Measurements from ENCODE around the gene METTL13. TPM values are rescaled to one million over a fixed set of nuclear protein-coding genes. Genes with fewer than 3 reads are reported as not detected.
A peak's percentile ranks its signal among the peaks of the same experiment; 100 is the strongest.

METTL13 gene
- total and polyA plus RNA-seq, 9 of the 15 experiments (the other 6 are each of a cell fraction or from before 2014, with no cell fraction given) = 18.9 to 78.9 (median 54.9) TPM

DNA sequence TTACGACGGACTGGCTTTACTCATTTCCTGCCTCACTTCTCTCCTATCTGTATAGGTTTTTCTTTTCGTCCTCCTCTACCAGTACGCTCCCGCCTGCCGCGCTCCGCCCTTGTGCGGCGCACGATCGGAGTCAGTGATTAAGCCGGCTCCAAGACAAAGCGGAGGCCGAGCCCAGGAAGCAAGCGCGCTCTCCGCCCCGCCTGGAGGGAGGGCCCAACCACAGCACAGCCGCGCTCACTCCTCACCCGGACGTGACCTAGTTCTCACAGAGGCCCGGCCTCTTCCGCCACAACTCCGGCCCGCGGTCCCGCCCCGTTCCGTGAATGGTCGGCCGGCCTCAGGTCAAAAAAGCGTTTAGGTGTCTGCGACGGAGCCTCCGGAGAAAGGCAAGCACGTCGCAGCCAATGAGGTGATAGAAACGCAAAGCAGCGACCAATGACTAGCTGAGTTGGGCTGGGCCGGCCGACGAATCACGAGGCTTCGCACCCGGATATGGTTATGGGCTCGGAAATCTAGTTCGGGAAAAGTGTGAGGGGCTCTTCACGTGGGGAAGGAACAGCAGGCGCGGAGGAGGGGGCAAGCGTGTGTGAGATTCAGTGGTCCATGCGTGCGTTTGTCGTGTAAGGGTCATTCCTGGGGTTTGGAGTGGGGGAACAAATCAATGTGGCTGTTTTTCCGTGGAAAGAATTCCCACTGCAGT lies at the start of gene METTL13 (continued):
- TF ChIP-seq, protein P1, sequence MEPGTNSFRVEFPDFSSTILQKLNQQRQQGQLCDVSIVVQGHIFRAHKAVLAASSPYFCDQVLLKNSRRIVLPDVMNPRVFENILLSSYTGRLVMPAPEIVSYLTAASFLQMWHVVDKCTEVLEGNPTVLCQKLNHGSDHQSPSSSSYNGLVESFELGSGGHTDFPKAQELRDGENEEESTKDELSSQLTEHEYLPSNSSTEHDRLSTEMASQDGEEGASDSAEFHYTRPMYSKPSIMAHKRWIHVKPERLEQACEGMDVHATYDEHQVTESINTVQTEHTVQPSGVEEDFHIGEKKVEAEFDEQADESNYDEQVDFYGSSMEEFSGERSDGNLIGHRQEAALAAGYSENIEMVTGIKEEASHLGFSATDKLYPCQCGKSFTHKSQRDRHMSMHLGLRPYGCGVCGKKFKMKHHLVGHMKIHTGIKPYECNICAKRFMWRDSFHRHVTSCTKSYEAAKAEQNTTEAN (CRISPR knock-in tag; IDR thresholded peaks at IDR 0.05) = peak; percentile 36; the same call in 1 of the 2 replicates
- TF ChIP-seq NCOA6 (IDR thresholded peaks at IDR 0.05) (no peak), FOSL1 (tag; conservative IDR thresholded peaks at IDR 0.05) (peak; percentile 61), FOXM1 (IDR thresholded peaks at IDR 0.05; ENCODE audit: low read depth) (peak; percentile 96), FOXM1 (CRISPR knock-in tag; IDR thresholded peaks at IDR 0.05; ENCODE audit: low read depth) (peak; percentile 92), HMG20B (CRISPR knock-in tag; IDR thresholded peaks at IDR 0.05) (no peak), ZNF778 (CRISPR knock-in tag; IDR thresholded peaks at IDR 0.05) (no peak), CHD4 (IDR thresholded peaks at IDR 0.05; ENCODE audit: insufficient read depth, insufficient replicate concordance, low read depth, low read length, poor library complexity, severe bottlenecking) (no peak), C11orf30 (IDR thresholded peaks at IDR 0.05; ENCODE audit: low read depth) (peak; percentile 98), TAF9B (IDR thresholded peaks at IDR 0.05; ENCODE audit: partially characterized antibody) (peak; percentile 79), ARHGAP35 (IDR thresholded peaks at IDR 0.05; ENCODE audit: partially characterized antibody) (no peak), NR4A1 (CRISPR knock-in tag; IDR thresholded peaks at IDR 0.05) (peak; percentile 43; the same call in 1 of the 2 replicates), NR4A1 (tag; IDR thresholded peaks at IDR 0.05) (no peak), NR2C2 (CRISPR knock-in tag; IDR thresholded peaks at IDR 0.05) (peak; percentile 92), NR2C2 (tag; IDR thresholded peaks at IDR 0.05) (peak; percentile 99), POLR3G (IDR thresholded peaks at IDR 0.05; ENCODE audit: extremely low read depth, insufficient read length, insufficient replicate concordance) (no peak), CBX2 (IDR thresholded peaks at IDR 0.05; ENCODE audit: insufficient read depth, low read length, poor library complexity, severe bottlenecking) (no peak), RCOR1 (IDR thresholded peaks at IDR 0.05; ENCODE audit: borderline replicate concordance in 1 of 2, low read depth in 2 of 2, low read length in 2 of 2) (0 out of 4 replicates have a peak, but pooled peaks of 1 of the 2 experiments have one; percentile 71), ZNF324 (CRISPR knock-in tag; IDR thresholded peaks at IDR 0.05) (no peak), JUNB (CRISPR knock-in tag; conservative IDR thresholded peaks at IDR 0.05) (no peak), MYBL2 (IDR thresholded peaks at IDR 0.05; ENCODE audit: low read depth) (peak; percentile 95), MYBL2 (CRISPR knock-in tag; IDR thresholded peaks at IDR 0.05; ENCODE audit: borderline replicate concordance) (no peak), TEAD4 (IDR thresholded peaks at IDR 0.05; ENCODE audit: low read length) (peak; percentile 56; the same call in 1 of the 2 replicates), TEAD4 (CRISPR knock-in tag; IDR thresholded peaks at IDR 0.05; ENCODE audit: borderline replicate concordance) (no peak), TGIF2 (CRISPR knock-in tag; IDR thresholded peaks at IDR 0.05) (no peak), NR1H2 (CRISPR knock-in tag; IDR thresholded peaks at IDR 0.05) (peak; percentile 78; the same call in 1 of the 2 replicates), BCOR (IDR thresholded peaks at IDR 0.05) (peak; percentile 50; the same call in 1 of the 2 replicates), HDAC6 (IDR thresholded peaks at IDR 0.05; ENCODE audit: low read depth, low read length) (no peak), TRIM28 (IDR thresholded peaks at IDR 0.05) (no peak)
- TF ChIP-seq, protein P2, sequence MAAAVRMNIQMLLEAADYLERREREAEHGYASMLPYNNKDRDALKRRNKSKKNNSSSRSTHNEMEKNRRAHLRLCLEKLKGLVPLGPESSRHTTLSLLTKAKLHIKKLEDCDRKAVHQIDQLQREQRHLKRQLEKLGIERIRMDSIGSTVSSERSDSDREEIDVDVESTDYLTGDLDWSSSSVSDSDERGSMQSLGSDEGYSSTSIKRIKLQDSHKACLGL (CRISPR knock-in tag; IDR thresholded peaks at IDR 0.05; ENCODE audit: borderline replicate concordance, poor library complexity, severe bottlenecking) = no peak
